PC-3 (cell line): ENCODE data around the gene CENPO. TPM values are rescaled to one million over a fixed set of nuclear protein-coding genes. Genes with fewer than 3 reads are reported as not detected.

Experiments
- ATAC-seq: fragments of 200-7000 bp; cut with Tn5 transposase; 2 replicates; pipeline ENCODE4 v1.9.1; 2020; ENCODE audit warnings: mild to moderate bottlenecking, moderate library complexity
- BruUV-seq: library from RNA; stranded (reverse); fragments of 400-500 nt; replicated peaks from 2 replicates; lab custom pipeline; 2021; lab: Mats Ljungman, UMichigan
- CTCF ChIA-PET: fragments of 300-600 bp; sonication (Branson Sonifier 250); formaldehyde crosslinking; loops from one replicate; lab custom pipeline; 2022; ENCODE audit warnings: antibody characterized with exemption; lab: Charles Lee
- POLR2A ChIA-PET: fragments of 300-600 bp; sonication (Branson Sonifier 250); formaldehyde crosslinking; loops from one replicate; lab custom pipeline; 2022; ENCODE audit warnings: antibody characterized with exemption; ENCODE audit not compliant: unreplicated experiment; lab: Charles Lee
- DNase-seq: peaks from one replicate; pipeline ENCODE4 v3.0.0-alpha.2; 2015
- H2AFZ ChIP-seq: fragments of 300-600 bp; sonication (generic); 2 replicates; pipeline ENCODE4 v1.6.0; 2016; ENCODE audit warnings: antibody characterized with exemption, low read length
- H3F3A ChIP-seq: fragments of 300-600 bp; sonication (generic); one replicate; pipeline ENCODE4 v1.6.0; 2017; ENCODE audit warnings: antibody characterized with exemption, low read length, control low read depth, mild to moderate bottlenecking; ENCODE audit not compliant: unreplicated experiment
- H3K27ac ChIP-seq: fragments of 300-600 bp; sonication (generic); 2 replicates; pipeline ENCODE4 v1.5.1; 2016; ENCODE audit warnings: mild to moderate bottlenecking, low read length
- H3K27me3 ChIP-seq: fragments of 300-600 bp; sonication (generic); 2 replicates; pipeline ENCODE4 v1.6.1; 2016; ENCODE audit warnings: low read length, mixed read lengths
- H3K36me3 ChIP-seq: fragments of 300-600 bp; sonication (generic); 2 replicates; pipeline ENCODE4 v1.6.1; 2016; ENCODE audit warnings: low read depth, mixed run types, low read length, mixed read lengths
- H3K4me1 ChIP-seq: fragments of 300-600 bp; sonication (generic); 2 replicates; pipeline ENCODE4 v1.5.1; 2016; ENCODE audit warnings: low read length; ENCODE audit not compliant: insufficient read depth
- H3K4me2 ChIP-seq: fragments of 300-600 bp; sonication (generic); 2 replicates; pipeline ENCODE4 v1.6.0; 2016; ENCODE audit warnings: low read length
- H3K4me3 ChIP-seq: fragments of 300-600 bp; sonication (generic); 2 replicates; pipeline ENCODE4 v1.5.1; 2016; ENCODE audit warnings: mild to moderate bottlenecking, low read length, mixed read lengths
- H3K79me2 ChIP-seq: fragments of 300-600 bp; sonication (generic); 2 replicates; pipeline ENCODE4 v1.6.1; 2017; ENCODE audit warnings: low read length, mixed read lengths
- H3K9ac ChIP-seq: fragments of 300-600 bp; sonication (generic); 2 replicates; pipeline ENCODE4 v1.6.0; 2016; ENCODE audit warnings: mild to moderate bottlenecking, low read length
- H3K9me2 ChIP-seq: fragments of 300-600 bp; sonication (generic); replicated peaks from 2 replicates; pipeline ENCODE4 v1.6.1; 2016; ENCODE audit warnings: mixed run types, low read length, mixed read lengths
- H3K9me3 ChIP-seq: fragments of 300-600 bp; sonication (generic); 2 replicates; pipeline ENCODE4 v1.6.1; 2016; ENCODE audit warnings: low read length, mixed read lengths
- H4K20me1 ChIP-seq: fragments of 300-600 bp; sonication (generic); 2 replicates; pipeline ENCODE4 v1.6.1; 2016; ENCODE audit warnings: low read length, mixed read lengths
- EZH2 ChIP-seq: fragments of 300-600 bp; sonication (generic); IDR thresholded peaks from one replicate; pipeline ENCODE4 v1.6.1; 2017; ENCODE audit warnings: antibody characterized with exemption, mild to moderate bottlenecking, low read length; ENCODE audit not compliant: unreplicated experiment
- EZH2phosphoT487 ChIP-seq: fragments of 300-600 bp; sonication (generic); IDR thresholded peaks from 2 replicates; pipeline ENCODE4 v1.6.1; 2018; ENCODE audit warnings: mild to moderate bottlenecking, antibody characterized with exemption, low read length, borderline replicate concordance
- intact Hi-C: fragments of 100-400 bp; cut with micrococcal nuclease; formaldehyde crosslinking; loops from 2 replicates; pipeline ENCODE4 v1.9.0; 2023
- total RNA-seq: library from RNA; depleted of rRNA; stranded (reverse); fragments of >200 nt; gene quantifications from 2 replicates; pipeline ENCODE4 v1.2.3, GENCODE V29; 2014
- TF ChIP-seq, protein P1 (sequence below): fragments of 300-600 bp; sonication (generic); conservative IDR thresholded peaks from 2 replicates; pipeline ENCODE4 v1.5.1; 2017; ENCODE audit warnings: antibody characterized with exemption, low read depth, mild to moderate bottlenecking, low read length

The CENPO gene
- total RNA-seq, 1 experiment from 2014 or later = 41.4 TPM

DNA sequence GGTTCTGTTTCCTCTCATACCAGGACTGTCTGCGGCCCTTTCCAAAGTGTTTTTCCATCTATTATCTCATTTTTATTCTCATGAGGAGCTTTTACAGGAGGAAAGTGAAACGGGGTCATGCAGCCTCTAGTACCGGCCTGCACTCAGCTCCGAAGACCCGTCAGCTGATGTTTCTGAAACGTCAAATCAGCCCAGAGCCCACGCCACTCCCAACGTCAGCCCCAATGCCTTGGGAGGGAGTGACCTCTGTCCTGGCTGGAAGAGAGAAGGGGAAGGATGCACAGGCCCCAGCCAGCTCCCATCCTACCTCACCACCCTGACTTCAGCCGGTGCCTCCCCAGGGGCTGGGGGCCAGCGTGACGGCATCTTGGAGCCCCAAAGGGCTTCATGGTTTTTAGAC is 68.3 kb downstream of the CENPO start:
- BruUV-seq = no TSS peak
- H3K27ac ChIP-seq = no peak overlapping the region
- no peak overlapping the region for H3K4me3 ChIP-seq
- DNase-seq = no peak
- no peaks in the 10 kb centered on the region for H3K27me3 ChIP-seq
- no peaks in the 10 kb centered on the region for H3K4me1 ChIP-seq
- intact Hi-C loops = no loop called here
- POLR2A ChIA-PET = no interaction called here
- no peak overlapping the region for H2AFZ ChIP-seq
- no peaks in the 10 kb centered on the region for H3K36me3 ChIP-seq
- H3K4me2 ChIP-seq = no peak overlapping the region
- no peaks in the 10 kb centered on the region for H3K9me2 ChIP-seq
- H3F3A ChIP-seq = no peaks in the 10 kb centered on the region
- ATAC-seq = no peak
- no peak for TF ChIP-seq EZH2
- no peak for TF ChIP-seq EZH2phosphoT487
- TF ChIP-seq, protein P1, sequence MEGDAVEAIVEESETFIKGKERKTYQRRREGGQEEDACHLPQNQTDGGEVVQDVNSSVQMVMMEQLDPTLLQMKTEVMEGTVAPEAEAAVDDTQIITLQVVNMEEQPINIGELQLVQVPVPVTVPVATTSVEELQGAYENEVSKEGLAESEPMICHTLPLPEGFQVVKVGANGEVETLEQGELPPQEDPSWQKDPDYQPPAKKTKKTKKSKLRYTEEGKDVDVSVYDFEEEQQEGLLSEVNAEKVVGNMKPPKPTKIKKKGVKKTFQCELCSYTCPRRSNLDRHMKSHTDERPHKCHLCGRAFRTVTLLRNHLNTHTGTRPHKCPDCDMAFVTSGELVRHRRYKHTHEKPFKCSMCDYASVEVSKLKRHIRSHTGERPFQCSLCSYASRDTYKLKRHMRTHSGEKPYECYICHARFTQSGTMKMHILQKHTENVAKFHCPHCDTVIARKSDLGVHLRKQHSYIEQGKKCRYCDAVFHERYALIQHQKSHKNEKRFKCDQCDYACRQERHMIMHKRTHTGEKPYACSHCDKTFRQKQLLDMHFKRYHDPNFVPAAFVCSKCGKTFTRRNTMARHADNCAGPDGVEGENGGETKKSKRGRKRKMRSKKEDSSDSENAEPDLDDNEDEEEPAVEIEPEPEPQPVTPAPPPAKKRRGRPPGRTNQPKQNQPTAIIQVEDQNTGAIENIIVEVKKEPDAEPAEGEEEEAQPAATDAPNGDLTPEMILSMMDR = no peak
- no peaks in the 10 kb centered on the region for H3K79me2 ChIP-seq
- no peaks in the 10 kb centered on the region for H3K9me3 ChIP-seq
- CTCF ChIA-PET = no interaction called here
- H3K9ac ChIP-seq = no peak overlapping the region
- H4K20me1 ChIP-seq = no peaks in the 10 kb centered on the region

DNA sequence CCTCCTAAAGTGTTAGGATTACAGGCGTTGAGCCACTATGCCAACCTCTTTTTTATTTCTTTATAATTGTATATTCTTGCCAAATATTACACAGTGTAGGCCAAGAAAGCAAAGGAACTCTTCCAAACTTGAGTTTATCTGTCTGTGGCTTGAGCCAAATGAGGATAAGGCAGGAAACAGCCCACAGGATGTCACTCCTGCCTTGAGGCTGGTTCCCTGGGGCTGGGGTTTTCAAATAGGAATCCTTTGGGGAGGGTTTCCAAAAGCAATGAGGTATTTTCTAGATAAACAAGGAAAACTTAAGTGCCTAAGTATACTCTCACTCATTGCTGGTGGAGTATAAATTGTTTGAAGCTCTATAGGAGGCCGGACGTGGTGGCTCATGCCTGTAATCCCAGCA is 70.4 kb downstream of the CENPO start:
- Histone ChIP-seq H3K79me2 (no peaks in the 10 kb centered on the region), H3K4me3 (no peak overlapping the region), H3K27me3 (no peaks in the 10 kb centered on the region), H3K4me1 (no peaks in the 10 kb centered on the region), H4K20me1 (no peaks in the 10 kb centered on the region), H3K27ac (no peak overlapping the region), H3K9me2 (no peaks in the 10 kb centered on the region), H3K9me3 (no peaks in the 10 kb centered on the region), H2AFZ (no peak overlapping the region), H3K9ac (no peak overlapping the region), H3F3A (no peaks in the 10 kb centered on the region), H3K4me2 (no peak overlapping the region), H3K36me3 (no peaks in the 10 kb centered on the region)
- DNase-seq = no peak
- ChIA-PET POLR2A (no interaction called here), CTCF (no interaction called here)
- no peak for TF ChIP-seq EZH2
- TF ChIP-seq, protein P1 = no peak
- intact Hi-C loops = no loop called here
- no TSS peak for BruUV-seq
- ATAC-seq = no peak

GRCh38 chr2:24866946-24867345 is 73.7 kb downstream of the CENPO start:
- Histone ChIP-seq H3K36me3 (no peaks in the 10 kb centered on the region; the same call in 1 of the 2 replicates), H3K27me3 (no peaks in the 10 kb centered on the region), H3K9me2 (no peaks in the 10 kb centered on the region), H3K9me3 (no peaks in the 10 kb centered on the region), H3K4me3 (no peak overlapping the region), H4K20me1 (no peaks in the 10 kb centered on the region), H3K27ac (no peak overlapping the region), H2AFZ (no peak overlapping the region), H3K4me2 (no peak overlapping the region), H3K9ac (no peak overlapping the region), H3K4me1 (no peaks in the 10 kb centered on the region), H3F3A (no peaks in the 10 kb centered on the region), H3K79me2 (no peaks in the 10 kb centered on the region)
- BruUV-seq = no TSS peak
- ATAC-seq = no peak
- ChIA-PET POLR2A (no interaction called here), CTCF (no interaction called here)
- TF ChIP-seq EZH2 = no peak
- TF ChIP-seq EZH2phosphoT487 = no peak
- TF ChIP-seq, protein P1 = no peak
- intact Hi-C loops = no loop called here
- no peak for DNase-seq
